Sigmoid colon (tissue), 4 donors: Measurements from ENCODE around the gene DOCK8.
A peak's percentile ranks its signal among the peaks of the same experiment; 100 is the strongest.

Source experiments
- CTCF ChIP-seq, 4 experiments: fragments of 450-650 bp in 3 of 4; fragments of 200-600 bp in 1 of 4; IDR thresholded peaks; one replicate each; pipeline ENCODE4 v1.5.1; 2016 to 2019; ENCODE audit warnings: antibody characterized with exemption in 4 of 4, mild to moderate bottlenecking in 3 of 4, moderate library complexity in 2 of 4
- POLR2A ChIP-seq, 2 donors: fragments of 450-650 bp; IDR thresholded peaks; one replicate each; pipeline ENCODE4 v1.6.1; 2016; ENCODE audit warnings: antibody characterized with exemption in 2 of 2, mild to moderate bottlenecking in 2 of 2, moderate library complexity in 2 of 2
- POLR2AphosphoS5 ChIP-seq, 4 donors: sonication (generic); formaldehyde crosslinking; IDR thresholded peaks; one replicate each; pipeline ENCODE4 v1.6.1; 2017; ENCODE audit warnings: antibody characterized with exemption in 4 of 4

DNA sequence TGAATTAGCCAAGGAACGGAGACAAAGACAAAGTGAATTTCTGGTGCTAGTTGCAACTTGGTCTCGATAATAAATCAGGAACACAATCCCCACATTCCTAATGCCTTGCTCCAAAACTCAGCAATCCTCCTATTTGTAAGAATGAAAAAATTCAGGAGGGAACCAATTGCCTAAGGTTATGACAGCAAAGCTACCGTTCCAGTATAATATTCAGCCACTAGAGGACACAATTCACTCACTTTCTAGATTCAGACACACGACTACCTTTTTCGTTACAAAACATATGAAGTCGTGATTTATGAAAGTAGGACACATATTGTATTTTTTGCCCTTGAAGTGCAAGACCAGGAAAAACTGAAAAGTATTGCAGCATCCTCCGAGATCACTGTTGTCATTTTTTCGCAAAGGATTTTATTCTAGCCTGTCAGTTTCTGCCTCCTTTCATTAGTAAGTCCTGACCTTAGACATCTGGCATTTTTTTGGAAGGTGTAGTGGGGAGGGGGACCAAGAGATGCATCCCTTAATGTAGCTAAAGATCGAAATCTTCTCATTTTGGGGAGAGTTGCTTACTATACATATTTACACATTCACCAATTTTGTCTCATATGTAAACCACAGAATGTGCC lies 133.1 kb downstream of the DOCK8 start:
- TF ChIP-seq CTCF (IDR thresholded peaks at IDR 0.05) (peak; percentile 48 to 65 (median 57)), POLR2A (IDR thresholded peaks at IDR 0.05) (no peak), POLR2AphosphoS5 (IDR thresholded peaks at IDR 0.05) (no peak)
